SK-N-SH (cell line): Measurements from ENCODE around the gene PSMB2.

Experiments
- POLR2AphosphoS5 ChIP-seq: IDR thresholded peaks from 2 replicates; pipeline ENCODE4 v1.6.1; 2012; ENCODE audit warnings: low read depth, low read length
- RXRA ChIP-seq: IDR thresholded peaks from 2 replicates; pipeline ENCODE4 v1.4.0; 2012; ENCODE audit warnings: low read depth, mild to moderate bottlenecking, borderline replicate concordance
- TAF1 ChIP-seq: IDR thresholded peaks from 2 replicates; pipeline ENCODE4 v1.6.1; 2012; ENCODE audit warnings: low read depth, mild to moderate bottlenecking, low read length, moderate library complexity, borderline replicate concordance

GRCh38 chr1:35569936-35570335 lies 71.4 kb downstream of the PSMB2 start:
- TF ChIP-seq POLR2AphosphoS5 (no peak), RXRA (no peak), TAF1 (no peak)
